Neural crest cell (in vitro differentiated cells): ENCODE data around the gene SCUBE2. TPM values are rescaled to one million over a fixed set of nuclear protein-coding genes. Genes with fewer than 3 reads are reported as not detected.

Experiments
- DNase-seq: peaks from one replicate; pipeline ENCODE4 v3.0.0; 2021; ENCODE audit warnings: low read depth, mixed read lengths, low spot score
- H3K27ac Mint-ChIP-seq: one replicate; pipeline ENCODE4 v1.8.0; 2021; ENCODE audit warnings: mild to moderate bottlenecking, mixed read lengths; ENCODE audit not compliant: unreplicated experiment
- H3K27me3 Mint-ChIP-seq: 2 replicates; pipeline ENCODE4 v1.8.0; 2021; ENCODE audit warnings: low read depth, mild to moderate bottlenecking, mixed read lengths
- H3K36me3 Mint-ChIP-seq: 2 replicates; pipeline ENCODE4 v1.8.0; 2021; ENCODE audit warnings: low read depth, mild to moderate bottlenecking, mixed read lengths
- H3K4me1 Mint-ChIP-seq: 2 replicates; pipeline ENCODE4 v1.8.0; 2021; ENCODE audit warnings: mixed read lengths
- H3K4me3 Mint-ChIP-seq: one replicate; pipeline ENCODE4 v1.8.0; 2021; ENCODE audit warnings: mild to moderate bottlenecking, mixed read lengths
- H3K9me3 Mint-ChIP-seq: 2 replicates; pipeline ENCODE4 v1.8.0; 2021; ENCODE audit warnings: mixed read lengths
- CTCF ChIP-seq: fragments of 200-600 bp; sonication (generic); conservative IDR thresholded peaks from 2 replicates; pipeline ENCODE4 v1.5.0; 2021; ENCODE audit warnings: antibody characterized with exemption, mild to moderate bottlenecking
- total RNA-seq: library from RNA; stranded (reverse); gene quantifications from 2 replicates; pipeline ENCODE4 v1.2.1, GENCODE V29; 2021

Gene SCUBE2
- total RNA-seq, 1 donor from 2014 or later: 11.0 TPM

DNA sequence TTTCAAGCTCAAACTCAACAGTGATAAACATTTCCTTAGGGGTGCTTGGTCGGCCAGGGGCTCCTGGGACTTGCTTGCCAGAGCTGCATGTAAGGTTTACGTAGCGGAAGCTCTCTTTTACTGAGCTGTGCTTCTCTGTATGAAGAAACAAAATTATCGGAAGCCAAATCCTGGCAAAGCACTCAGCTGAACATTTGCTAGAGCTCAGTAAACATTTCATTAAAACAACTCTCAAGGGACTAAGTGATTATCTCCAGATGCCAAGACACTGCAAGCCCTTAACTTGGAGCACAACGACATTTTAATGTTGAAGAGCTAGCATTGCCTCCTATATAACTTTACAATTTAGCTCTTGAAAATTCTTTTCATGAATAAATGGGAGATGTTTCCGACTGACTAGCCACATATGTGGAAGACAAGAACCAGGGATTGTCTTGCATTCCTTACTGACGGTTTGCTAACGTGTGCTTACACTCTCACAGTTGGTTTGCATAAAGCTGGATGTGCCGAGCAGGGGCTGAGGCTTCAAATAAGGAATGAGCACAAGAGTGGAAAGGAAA lies 43.4 kb downstream of the SCUBE2 start:
- Mint-ChIP-seq H3K27ac (peak overlapping the region; percentile 69), H3K9me3 (no peaks in the 10 kb centered on the region), H3K27me3 (no peaks in the 10 kb centered on the region), H3K4me3 (no peak overlapping the region), H3K4me1 (peaks cover 14% of the 10 kb centered on the region), H3K36me3 (no peaks in the 10 kb centered on the region)
- TF ChIP-seq CTCF: no peak
- DNase-seq: no peak

DNA sequence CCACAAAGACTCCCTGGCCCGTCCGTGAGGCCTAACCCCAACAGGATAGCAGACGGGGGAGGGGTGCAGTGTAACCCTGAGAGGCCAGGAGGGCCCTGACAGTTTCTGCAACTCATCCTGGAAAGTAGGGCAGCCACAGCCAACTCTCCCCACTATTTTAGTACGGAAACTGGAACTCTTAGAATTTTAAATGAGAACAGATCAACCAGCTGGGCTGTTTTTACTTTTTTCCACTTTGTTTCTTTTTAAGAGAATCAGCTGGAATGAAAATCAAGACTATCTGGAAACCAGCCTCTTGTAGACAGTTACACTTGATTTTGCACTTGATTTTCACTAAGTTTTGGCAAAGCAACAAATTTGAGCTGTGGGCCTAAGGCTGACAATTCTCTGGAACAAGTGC lies 44.9 kb downstream of the SCUBE2 start:
- TF ChIP-seq CTCF: no peak
- Mint-ChIP-seq H3K4me3 (no peak overlapping the region), H3K27ac (no peak overlapping the region), H3K9me3 (no peaks in the 10 kb centered on the region), H3K36me3 (no peaks in the 10 kb centered on the region), H3K4me1 (peaks cover 14% of the 10 kb centered on the region), H3K27me3 (no peaks in the 10 kb centered on the region)
- DNase-seq: no peak

GRCh38 chr11:9042488-9042887 lies 48.9 kb downstream of the SCUBE2 start:
- no peak for DNase-seq
- peaks cover 20% of the 10 kb centered on the region for H3K4me1 Mint-ChIP-seq
- peaks cover 5% of the 10 kb centered on the region for H3K9me3 Mint-ChIP-seq
- TF ChIP-seq CTCF: no peak
- H3K4me3 Mint-ChIP-seq: no peak overlapping the region
- no peak overlapping the region for H3K27ac Mint-ChIP-seq
- no peaks in the 10 kb centered on the region for H3K27me3 Mint-ChIP-seq
- H3K36me3 Mint-ChIP-seq: peaks cover 6% of the 10 kb centered on the region

DNA sequence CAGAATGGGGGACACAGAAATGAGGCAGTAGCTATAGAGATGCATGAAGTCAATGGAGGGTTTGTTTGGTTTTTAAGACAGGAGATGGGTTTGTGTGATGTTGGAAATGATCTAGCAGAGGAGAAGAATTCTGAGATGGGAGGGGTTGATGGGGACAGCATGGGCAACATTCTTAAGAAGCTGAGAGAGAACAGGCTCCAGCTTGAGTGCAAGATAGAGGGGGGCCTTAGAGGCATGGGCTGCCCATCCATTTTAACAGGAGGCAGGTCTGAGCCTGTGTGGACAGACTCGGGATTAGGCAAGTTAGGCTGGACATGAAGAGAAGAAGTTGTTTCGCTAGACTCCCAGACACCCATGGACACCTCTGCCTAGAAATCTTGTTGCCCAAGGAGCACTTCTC lies 49.7 kb downstream of the SCUBE2 start:
- H3K27me3 Mint-ChIP-seq: no peaks in the 10 kb centered on the region
- no peak for DNase-seq
- no peak for TF ChIP-seq CTCF

DNA sequence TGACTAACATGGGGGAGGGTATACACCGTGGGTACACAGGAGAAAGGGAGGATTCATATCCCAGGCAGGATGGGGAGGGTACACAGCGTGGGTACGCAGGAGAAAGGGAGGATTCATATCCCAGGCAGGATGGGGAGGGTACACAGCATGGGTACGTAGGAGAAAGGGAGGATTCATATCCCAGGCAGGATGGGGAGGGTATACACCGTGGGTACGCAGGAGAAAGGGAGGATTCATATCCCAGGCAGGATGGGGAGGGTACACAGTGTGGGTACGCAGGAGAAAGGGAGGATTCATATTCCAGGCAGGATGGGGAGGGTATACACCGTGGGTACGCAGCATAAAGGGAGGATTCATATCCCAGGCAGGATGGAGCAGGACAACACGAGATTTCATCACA lies 51.0 kb downstream of the SCUBE2 start:
- no peak for DNase-seq
- Mint-ChIP-seq H3K27ac (no peak overlapping the region), H3K9me3 (peaks cover 5% of the 10 kb centered on the region), H3K4me3 (no peak overlapping the region), H3K27me3 (no peaks in the 10 kb centered on the region), H3K4me1 (peaks cover 31% of the 10 kb centered on the region), H3K36me3 (peaks cover 6% of the 10 kb centered on the region)
- TF ChIP-seq CTCF: no peak

More for the DNA sequence above, 49.7 kb downstream of the SCUBE2 start:
- Mint-ChIP-seq H3K36me3 (peaks cover 6% of the 10 kb centered on the region), H3K4me3 (no peak overlapping the region), H3K27ac (no peak overlapping the region), H3K9me3 (peaks cover 5% of the 10 kb centered on the region), H3K4me1 (peaks cover 24% of the 10 kb centered on the region)
